Mucosa of rectum (tissue), 2 donors: Measurements from ENCODE around the gene PFN2.

ENCODE experiments used
- H3K27ac ChIP-seq, 2 donors: one replicate each; pipeline ENCODE4 v1.7.0; 2013; ENCODE audit warnings: inconsistent platforms in 2 of 2, low read depth in 2 of 2, low read length in 2 of 2
- H3K27me3 ChIP-seq, 2 donors: one replicate each; pipeline ENCODE4 v1.7.0; 2013; ENCODE audit warnings: low read length in 2 of 2; ENCODE audit not compliant: control insufficient read depth in 2 of 2, insufficient read depth in 2 of 2
- H3K36me3 ChIP-seq, 2 donors: one replicate each; pipeline ENCODE4 v1.7.0; 2013; ENCODE audit warnings: low read length in 2 of 2; ENCODE audit not compliant: control insufficient read depth in 2 of 2, insufficient read depth in 2 of 2
- H3K4me1 ChIP-seq, 2 donors: one replicate each; pipeline ENCODE4 v1.7.0; 2013; ENCODE audit warnings: low read length in 2 of 2, mild to moderate bottlenecking in 1 of 2; ENCODE audit not compliant: control insufficient read depth in 2 of 2, insufficient read depth in 2 of 2
- H3K4me3 ChIP-seq, 2 donors: one replicate each; pipeline ENCODE4 v1.7.0; 2013; ENCODE audit warnings: low read length in 2 of 2
- H3K9ac ChIP-seq, 2 donors: one replicate each; pipeline ENCODE4 v1.7.0; 2013; ENCODE audit warnings: low read length in 2 of 2, low read depth in 1 of 2, mild to moderate bottlenecking in 1 of 2
- H3K9me3 ChIP-seq, 2 donors: one replicate each; pipeline ENCODE4 v1.7.0; 2013; ENCODE audit warnings: low read length in 2 of 2; ENCODE audit not compliant: control insufficient read depth in 2 of 2
- donor health status: healthy.
- donor health status: Normal muscosa, but diverticular disease.

Gene PFN2

GRCh38 chr3:149968216-149968615 lies 2.5 kb downstream of the PFN2 start:
- no peak overlapping the region for H3K4me3 ChIP-seq
- H3K9ac ChIP-seq = no peak overlapping the region
- peaks cover 3 to 16% of the 10 kb centered on the region in 2 donors for H3K4me1 ChIP-seq

DNA sequence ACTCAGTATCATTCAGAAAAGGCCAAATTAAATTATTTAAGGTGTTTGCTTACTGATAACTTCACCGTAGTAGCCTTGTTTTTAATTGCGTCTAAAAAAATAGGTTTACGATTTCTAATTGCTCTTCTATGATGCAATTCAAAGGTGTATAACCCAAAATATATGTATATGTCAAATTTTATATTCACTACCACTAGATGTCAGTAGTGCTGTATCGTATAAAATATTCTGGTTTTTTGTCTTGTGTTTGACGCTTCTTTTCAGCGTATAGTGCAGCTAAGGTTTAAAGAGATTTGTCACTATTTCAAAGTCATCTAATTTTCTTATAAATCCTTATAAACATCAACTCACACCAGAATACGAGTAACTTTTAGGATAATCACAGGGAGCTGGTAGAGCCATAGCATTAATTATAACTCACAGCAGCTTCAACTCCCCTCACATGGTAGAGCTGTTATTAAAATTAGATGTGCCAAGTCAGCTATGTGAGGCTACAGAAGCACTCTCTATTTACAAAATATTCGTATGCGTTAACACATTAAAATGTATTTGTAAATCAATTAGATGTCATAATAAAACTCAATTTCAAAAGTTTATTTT lies 3.5 kb downstream of the PFN2 start:
- peaks cover 0 to 5% of the 10 kb centered on the region in 2 donors for H3K36me3 ChIP-seq
- H3K4me1 ChIP-seq = peaks cover 3 to 16% of the 10 kb centered on the region in 2 donors
- no peak overlapping the region for H3K9ac ChIP-seq

More at GRCh38 chr3:149968216-149968615, 2.5 kb downstream of the PFN2 start:
- Histone ChIP-seq H3K27ac (no peak overlapping the region), H3K36me3 (peaks cover 0 to 5% of the 10 kb centered on the region in 2 donors), H3K27me3 (no peaks in the 10 kb centered on the region), H3K9me3 (no peaks in the 10 kb centered on the region)

DNA sequence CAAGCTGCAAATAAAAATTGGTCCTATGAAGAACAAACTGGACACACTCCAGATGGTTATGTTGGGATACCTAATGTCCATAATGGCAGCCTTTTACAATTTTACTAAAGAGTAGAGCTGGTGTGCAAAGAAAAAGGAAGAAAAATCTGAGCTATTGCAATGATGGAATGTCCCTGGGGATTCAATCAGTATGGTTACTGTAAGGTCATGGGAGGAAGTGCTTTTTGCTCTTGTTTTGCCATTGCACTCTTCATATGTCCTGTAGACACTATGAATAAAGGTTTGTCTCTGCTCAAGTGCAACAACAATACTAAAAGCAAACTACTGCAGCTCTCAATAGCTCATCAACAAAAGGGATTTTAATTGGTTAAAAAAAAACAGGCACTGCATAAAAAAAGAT lies 5.4 kb downstream of the PFN2 start:
- H3K27ac ChIP-seq = no peak overlapping the region
- peaks cover 0 to 13% of the 10 kb centered on the region in 2 donors for H3K4me1 ChIP-seq
- peaks cover 0 to 5% of the 10 kb centered on the region in 2 donors for H3K36me3 ChIP-seq
- H3K9me3 ChIP-seq = no peaks in the 10 kb centered on the region
- no peaks in the 10 kb centered on the region for H3K27me3 ChIP-seq
- no peak overlapping the region for H3K9ac ChIP-seq
- H3K4me3 ChIP-seq = no peak overlapping the region

More for the DNA sequence above, 3.5 kb downstream of the PFN2 start:
- Histone ChIP-seq H3K27me3 (no peaks in the 10 kb centered on the region), H3K4me3 (no peak overlapping the region), H3K27ac (no peak overlapping the region), H3K9me3 (no peaks in the 10 kb centered on the region)

DNA sequence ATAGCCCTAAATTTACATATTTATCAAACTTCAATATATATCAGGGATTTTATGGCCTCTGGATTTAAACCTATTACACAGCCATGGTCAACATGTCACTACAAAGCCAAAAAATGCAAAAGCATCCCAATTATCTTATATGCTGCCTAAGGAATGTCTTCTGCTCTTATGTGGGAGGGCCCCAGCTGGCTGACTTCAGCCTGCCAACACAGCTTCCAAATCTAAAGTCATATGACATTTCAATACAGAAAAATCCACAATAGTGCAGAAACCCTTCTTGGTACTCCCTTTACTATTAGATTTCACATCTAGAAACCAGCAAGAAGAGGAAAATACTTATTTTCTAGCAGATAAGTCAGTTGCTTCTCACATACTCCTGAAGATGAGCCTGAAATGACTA lies 6.4 kb downstream of the PFN2 start:
- peaks cover 0 to 5% of the 10 kb centered on the region in 2 donors for H3K36me3 ChIP-seq
- H3K27me3 ChIP-seq = no peaks in the 10 kb centered on the region
- H3K4me3 ChIP-seq = no peak overlapping the region
- no peak overlapping the region for H3K9ac ChIP-seq
- H3K4me1 ChIP-seq = peaks cover 0 to 9% of the 10 kb centered on the region in 2 donors
- no peaks in the 10 kb centered on the region for H3K9me3 ChIP-seq
- no peak overlapping the region for H3K27ac ChIP-seq

GRCh38 chr3:149963485-149963884 lies 7.2 kb downstream of the PFN2 start:
- Histone ChIP-seq H3K9ac (no peak overlapping the region), H3K36me3 (peaks cover 0 to 5% of the 10 kb centered on the region in 2 donors), H3K27ac (no peak overlapping the region), H3K9me3 (no peaks in the 10 kb centered on the region), H3K27me3 (no peaks in the 10 kb centered on the region), H3K4me1 (peaks cover 0 to 5% of the 10 kb centered on the region in 2 donors), H3K4me3 (no peak overlapping the region)

DNA sequence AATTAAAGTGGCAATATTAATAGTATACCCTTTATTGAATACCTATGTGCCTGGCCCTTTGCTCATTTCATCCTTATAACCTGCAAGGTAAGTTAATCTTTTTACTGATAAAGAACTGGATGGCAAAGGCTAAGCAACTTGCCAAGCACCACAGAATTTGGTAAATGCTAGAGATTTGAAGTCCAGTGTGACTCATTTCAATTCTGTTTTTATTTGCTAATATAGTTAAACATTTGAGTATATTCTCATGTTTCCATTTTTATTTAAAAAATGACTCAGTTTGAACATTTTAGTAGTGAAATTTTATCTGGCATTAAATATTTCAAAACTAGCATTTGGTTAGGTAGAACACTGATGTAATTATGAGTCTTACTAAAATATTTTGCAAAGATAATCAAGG lies 11.3 kb downstream of the PFN2 start:
- Histone ChIP-seq H3K27me3 (no peaks in the 10 kb centered on the region), H3K4me1 (peaks cover 0 to 4% of the 10 kb centered on the region in 2 donors), H3K27ac (no peak overlapping the region), H3K36me3 (peaks cover 0 to 2% of the 10 kb centered on the region in 2 donors), H3K9me3 (no peaks in the 10 kb centered on the region), H3K4me3 (no peak overlapping the region), H3K9ac (no peak overlapping the region)

DNA sequence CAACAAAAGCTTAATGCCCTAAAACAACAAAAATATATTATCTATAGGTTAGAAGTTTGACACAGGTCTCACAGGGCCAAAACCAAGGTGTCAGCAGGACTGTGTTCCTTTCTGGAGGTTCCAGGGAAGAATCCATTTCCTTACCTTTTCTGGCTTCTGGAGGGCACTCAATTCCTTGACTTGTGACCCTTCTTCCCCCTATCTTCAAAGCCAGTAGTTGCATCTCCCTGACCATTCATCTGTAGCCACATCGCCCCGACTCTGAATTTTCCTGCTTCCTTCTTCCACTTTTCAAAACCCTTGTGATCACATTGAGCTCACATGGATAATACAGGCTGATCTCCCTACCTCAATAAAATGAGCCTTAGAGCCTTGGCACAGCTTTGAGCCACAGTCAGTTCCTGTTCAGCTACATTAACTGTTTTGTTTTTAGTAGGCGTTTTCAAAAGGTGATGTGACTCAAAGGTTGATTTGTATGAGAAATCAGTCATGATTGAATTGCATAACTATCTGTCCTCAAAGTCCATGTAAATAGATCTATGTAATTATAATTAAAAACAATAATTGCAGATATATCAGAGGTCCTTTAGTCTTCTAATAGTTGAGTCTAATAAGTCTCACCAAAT lies 12.4 kb downstream of the PFN2 start:
- Histone ChIP-seq H3K9ac (no peak overlapping the region), H3K4me1 (peaks cover 0 to 4% of the 10 kb centered on the region in 2 donors), H3K9me3 (no peaks in the 10 kb centered on the region), H3K36me3 (no peaks in the 10 kb centered on the region), H3K4me3 (no peak overlapping the region), H3K27ac (no peak overlapping the region), H3K27me3 (no peaks in the 10 kb centered on the region)

GRCh38 chr3:149957361-149958125 lies 13.2 kb downstream of the PFN2 start:
- no peak overlapping the region for H3K27ac ChIP-seq
- no peak overlapping the region for H3K9ac ChIP-seq
- H3K27me3 ChIP-seq = no peaks in the 10 kb centered on the region
- H3K4me3 ChIP-seq = no peak overlapping the region
- no peaks in the 10 kb centered on the region for H3K9me3 ChIP-seq
- no peaks in the 10 kb centered on the region for H3K36me3 ChIP-seq
- H3K4me1 ChIP-seq = peaks cover 0 to 4% of the 10 kb centered on the region in 2 donors

GRCh38 chr3:149955449-149955848 lies 15.2 kb downstream of the PFN2 start:
- no peak overlapping the region for H3K9ac ChIP-seq
- no peaks in the 10 kb centered on the region for H3K27me3 ChIP-seq
- H3K27ac ChIP-seq = no peak overlapping the region
- H3K9me3 ChIP-seq = no peaks in the 10 kb centered on the region
- peaks cover 0 to 4% of the 10 kb centered on the region in 2 donors for H3K4me1 ChIP-seq
- H3K36me3 ChIP-seq = no peaks in the 10 kb centered on the region
- no peak overlapping the region for H3K4me3 ChIP-seq

- Histone ChIP-seq H3K36me3 (no peaks in the 10 kb centered on the region), H3K9me3 (no peaks in the 10 kb centered on the region), H3K27me3 (no peaks in the 10 kb centered on the region), H3K4me1 (peaks cover 0 to 4% of the 10 kb centered on the region in 2 donors), H3K27ac (no peak overlapping the region), H3K4me3 (no peak overlapping the region), H3K9ac (no peak overlapping the region)
Observed at GRCh38 chr3:149954812-149955211, 15.9 kb downstream of the PFN2 start.
